ENCODE measurements around the gene HK1.
"Not testable (repeated sequence)": the region's sequence is repeated elsewhere in the genome, so short reads cannot be mapped to it uniquely, and the experiment has no call there.

Gene HK1

DNA sequence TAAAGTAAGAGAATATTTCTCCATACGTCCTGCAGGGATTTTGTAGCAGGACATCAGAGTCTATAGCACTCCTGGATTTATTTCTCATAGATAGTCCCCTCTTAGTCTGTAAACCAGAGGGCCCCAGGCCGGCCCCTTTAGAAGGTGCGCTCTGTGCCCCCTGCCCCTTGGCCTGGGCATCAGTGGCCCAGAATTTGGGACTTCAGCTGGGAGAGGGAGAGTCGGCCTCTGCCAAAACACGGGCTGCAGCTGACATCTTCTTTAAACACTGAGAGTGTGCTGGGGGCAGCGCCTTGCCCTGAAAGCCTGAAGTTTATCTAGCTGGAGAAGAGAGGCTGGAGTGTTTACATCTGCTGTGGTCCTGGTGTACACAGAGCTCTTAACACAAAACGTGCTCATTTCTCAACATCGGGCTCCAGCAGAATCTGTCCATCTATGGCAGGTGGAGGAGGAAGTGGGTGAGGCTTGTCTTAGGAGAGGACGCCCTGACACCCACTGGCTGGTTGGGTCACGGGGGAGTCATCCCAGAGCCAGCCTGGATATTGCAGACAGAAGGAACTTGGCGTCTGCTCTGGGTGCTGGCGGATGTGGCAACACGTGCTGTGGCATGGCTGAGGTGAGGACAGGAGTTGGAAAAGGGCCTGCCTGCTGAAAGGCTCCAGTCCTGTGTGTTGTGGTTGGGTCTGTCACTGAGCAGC lies 143.5 kb downstream of the HK1 start:
- DNase-seq (ENCODE audit: low spot score) = no peak

DNA sequence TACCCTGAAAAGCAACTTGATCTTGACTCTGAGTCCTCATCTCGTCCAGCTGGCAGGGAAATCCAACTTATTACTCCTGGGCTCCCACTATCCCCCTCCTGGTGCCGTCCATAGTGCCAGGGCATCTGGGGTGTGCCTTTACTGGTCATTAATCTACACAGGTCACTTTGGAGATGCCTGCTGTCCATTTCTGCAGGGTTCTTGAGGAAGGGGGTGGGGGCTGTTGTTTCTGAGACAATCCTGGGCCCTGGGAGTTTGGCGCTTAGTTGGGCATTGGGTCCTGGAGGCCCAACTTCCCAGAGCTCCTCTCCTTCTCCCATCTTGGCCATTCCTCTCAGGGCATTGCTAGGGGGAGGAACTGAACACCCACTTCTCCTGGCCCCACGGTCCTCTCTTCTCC lies 144.4 kb downstream of the HK1 start:
- DNase-seq (ENCODE audit: low spot score) = no peak

DNA sequence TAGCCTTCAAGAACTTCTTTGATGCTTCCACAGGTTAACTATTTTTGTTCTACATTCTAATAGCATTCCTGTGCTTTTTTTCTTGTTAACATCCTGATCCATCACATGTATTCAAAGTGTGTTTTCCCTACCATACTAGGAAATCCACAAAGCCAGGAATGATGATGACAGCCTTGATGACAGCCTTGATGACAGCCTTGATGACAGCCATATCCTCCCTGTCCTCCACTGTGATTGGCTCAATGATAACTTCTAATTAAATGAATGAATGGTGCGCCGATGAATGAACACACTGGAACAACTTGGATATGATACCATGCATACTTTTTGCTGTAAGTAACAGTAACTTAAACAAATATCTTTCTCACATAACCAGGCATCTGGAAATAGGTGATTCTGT lies 146.7 kb downstream of the HK1 start:
- DNase-seq (ENCODE audit: low spot score) = no peak

DNA sequence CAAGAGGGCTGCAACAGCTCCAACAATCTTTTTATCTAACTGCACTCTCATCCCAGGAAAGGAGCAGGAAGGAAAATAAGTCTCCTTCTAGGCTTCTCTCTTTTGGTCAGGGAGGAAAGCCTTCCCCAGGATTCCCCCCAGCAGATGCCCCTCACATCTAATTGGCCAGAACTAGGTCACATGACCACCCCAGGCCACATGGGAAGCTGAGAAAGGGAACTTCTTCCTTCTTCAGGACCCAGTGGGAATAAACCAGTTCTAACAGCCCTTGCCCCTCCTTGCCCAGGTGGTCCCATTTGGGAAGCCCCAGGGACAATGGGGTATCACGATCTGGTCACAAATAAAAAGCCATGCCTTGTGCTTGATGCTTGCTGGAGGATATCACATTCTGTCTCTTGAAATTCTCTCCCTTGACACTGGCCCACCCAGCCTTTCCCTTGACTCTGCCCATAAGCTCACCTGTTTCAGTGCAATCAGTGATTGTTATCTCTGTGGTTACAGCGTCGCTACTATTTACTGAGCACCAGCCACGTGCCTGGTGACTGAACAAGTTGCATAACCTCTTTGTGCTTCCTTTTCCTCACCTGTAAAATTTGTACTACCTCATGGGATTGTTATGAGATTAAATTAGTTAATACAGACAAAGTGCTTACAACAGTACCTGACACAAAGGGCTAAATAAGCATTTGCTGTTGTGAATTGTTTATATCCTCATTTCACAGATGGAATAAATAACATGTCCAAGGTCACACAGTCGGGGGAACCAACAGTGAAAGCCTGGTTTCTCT lies 147.4 kb downstream of the HK1 start:
- no peak for DNase-seq (ENCODE audit: low spot score)

DNA sequence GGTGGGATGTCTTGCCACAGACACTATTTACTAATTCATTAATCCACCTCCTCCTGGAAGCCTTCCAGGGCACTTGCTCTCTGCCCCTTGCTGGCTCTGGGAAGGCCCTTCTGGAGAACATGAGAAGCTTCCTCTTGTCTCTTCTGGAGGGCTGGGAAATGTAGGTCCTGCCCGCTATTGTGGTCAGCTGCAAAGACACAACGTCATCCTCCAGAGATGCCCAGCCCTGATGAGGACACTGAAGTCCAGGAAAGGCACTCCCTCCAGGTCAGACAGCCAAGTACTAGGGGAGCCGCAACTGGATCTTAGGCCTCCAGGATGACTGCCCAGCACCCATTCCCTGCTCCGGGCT lies 148.1 kb downstream of the HK1 start:
- no peak for DNase-seq (ENCODE audit: low spot score)

DNA sequence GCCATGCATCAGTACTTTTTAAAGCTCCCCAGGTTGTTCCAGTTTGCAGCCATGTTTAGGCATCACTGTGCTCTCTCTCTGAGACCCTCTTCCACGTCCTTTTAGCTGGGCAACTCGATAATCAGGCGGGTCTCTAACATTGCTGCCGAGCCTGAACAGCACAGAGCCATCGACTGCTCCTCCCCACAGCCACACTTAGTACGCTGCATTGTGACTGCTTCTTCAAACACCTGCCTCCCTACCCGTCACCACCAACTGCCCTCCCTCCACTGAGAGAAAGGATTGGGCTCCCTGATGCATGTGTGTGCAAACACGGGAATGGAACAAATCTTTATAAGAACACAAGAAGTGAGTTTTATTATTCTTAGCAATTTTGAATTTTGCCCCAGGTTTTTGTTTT lies 149.9 kb downstream of the HK1 start:
- no peak for DNase-seq (ENCODE audit: low spot score)

DNA sequence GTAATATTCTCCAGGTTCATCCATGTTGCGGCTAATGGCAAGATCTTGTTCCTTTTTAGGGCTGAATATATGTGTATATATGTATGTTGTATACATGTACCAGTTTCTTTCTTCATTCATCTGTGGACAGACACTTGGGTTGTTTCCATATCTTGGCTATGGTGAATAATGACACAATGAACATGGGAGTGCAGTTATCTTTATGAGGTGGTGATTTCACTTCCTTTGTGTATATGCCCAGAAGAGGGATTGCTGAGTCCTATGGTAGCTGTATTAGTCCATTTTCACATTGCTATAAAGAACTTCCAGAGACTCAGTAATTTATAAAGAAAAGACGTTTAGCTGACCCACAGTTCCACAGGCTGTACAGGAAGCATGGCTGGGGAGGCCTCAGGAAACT lies 155.9 kb downstream of the HK1 start:
- DNase-seq (ENCODE audit: low spot score) = no peak

DNA sequence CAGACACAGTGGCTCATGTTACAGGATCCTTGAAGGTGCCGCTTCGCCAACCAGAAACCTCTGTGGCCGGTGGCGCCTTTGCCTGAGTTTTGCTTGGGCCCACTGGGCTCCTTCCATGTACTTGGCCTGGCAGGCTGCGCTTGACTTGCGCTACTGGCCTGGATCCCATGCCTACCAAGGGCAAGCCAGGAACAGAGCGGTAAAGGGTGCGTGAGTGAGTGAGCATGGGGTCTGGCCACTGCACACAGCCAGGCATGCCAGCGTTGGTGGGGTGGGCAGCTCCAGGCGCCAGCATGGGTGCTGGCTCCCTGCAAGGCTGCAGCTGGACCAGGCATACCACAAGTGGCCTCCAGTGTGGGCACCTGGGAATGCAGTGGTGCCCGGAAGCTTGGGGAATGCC lies 156.6 kb downstream of the HK1 start:
- DNase-seq (ENCODE audit: low spot score) = no peak

DNA sequence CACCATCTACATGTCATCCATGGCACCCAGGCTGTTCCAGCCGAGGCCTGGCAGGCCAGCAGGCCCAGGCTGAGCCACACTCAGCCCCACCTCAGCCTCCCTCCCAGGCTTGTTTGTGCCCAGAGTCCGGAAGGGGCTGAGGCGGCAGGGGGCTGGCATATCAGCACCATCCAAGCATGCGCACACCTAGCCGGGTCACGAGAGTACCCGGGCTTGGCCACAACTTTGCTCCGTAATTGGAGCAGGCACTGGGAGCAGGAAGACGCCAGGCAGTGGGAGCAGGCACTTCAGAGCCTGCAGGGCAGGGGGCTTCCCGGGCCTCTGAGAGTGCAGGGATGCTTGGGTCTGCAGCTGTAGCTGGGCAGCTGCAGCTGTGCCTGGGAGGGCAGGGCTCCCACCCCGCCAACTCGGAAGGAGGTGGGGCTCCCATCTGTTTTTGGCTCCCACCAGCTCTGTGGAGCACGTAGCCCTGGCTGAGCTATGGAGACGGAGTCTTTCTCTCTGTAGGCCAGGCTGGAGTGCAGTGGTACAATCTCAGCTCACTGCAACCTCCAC lies 157.7 kb downstream of the HK1 start:
- no peak for DNase-seq (ENCODE audit: low spot score)

DNA sequence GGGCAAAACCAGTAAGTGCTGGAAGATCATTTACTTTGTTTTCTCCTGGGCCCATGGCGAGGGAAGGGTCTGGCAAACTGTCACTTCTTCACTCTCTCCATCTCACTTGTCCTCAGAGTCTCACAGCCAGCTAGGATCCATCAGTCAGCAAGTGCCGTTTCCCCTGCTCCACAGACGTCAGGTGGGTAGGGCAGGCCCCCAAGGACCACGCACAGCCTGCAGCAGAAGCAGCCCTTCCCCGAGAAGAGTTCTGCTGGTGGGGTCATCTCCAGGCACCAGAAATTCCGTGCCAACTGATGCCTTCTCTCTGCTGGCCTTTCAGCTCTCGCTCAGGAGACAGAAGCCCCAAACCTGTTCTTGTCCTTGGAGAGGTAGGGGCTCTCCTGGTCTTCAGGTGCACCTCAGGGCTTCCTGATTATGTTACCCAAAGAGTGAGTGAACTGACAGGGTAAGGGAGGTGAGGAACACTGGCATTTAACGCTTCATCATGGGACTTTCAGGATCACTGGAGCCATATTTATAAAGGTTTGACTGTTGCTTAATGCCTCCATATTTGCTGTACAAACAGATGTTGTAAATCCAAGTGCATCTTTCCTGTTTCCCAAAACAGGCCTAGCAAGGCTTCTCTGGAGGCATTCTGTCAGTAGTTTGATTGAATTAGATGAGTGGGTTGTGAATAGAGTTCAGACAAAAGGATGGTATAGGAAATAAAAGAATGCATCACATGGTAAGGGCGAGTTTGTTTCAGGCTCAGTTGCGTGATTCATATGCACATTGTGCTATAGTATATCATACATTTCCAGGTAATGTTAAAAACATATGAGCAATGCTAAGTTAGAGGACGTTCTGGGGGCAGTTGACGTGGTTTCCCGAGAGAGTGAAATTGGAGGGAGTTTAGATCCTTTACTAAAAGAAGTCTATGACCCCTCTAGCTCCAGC lies 159.3 kb downstream of the HK1 start:
- no peak for DNase-seq (ENCODE audit: low spot score)

DNA sequence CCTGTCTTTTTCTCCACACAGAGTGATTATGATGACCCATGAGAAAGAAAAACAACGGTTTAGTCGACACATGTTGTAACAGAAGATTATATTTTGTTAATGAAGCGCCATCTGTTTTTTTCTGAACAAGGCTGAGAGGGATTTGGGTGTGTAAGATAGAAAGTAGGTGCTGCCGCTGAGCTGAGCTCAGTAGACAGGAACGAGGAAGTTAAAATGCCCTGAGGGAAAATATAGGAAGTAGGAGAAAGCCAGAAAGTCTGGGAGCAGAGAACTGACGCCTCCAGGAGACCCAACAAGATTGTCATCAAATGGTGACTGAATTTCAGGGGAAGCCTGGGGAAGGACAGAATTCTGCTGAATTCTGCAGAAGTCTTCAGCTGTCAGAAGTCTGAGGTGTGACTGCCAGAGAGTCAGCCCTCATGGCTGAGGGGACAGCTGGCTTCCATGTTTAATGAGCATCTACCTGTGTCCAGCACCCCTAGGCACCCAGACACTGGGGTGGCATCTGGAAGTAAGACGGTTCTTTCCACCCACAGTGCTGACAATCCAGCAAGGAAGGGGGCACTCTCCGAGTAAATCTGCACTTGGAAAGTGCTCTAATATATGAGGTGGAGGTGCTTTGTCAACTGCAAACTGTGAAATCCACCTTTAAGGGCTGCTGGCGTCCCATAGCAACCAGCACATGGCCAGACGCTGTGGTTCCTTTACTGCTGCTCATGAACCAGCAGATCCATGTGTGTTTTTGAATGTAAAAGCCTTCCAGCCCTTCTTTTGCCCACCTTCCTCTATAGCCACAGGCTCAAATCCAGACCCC lies 160.4 kb downstream of the HK1 start:
- DNase-seq (ENCODE audit: low spot score) = no peak

DNA sequence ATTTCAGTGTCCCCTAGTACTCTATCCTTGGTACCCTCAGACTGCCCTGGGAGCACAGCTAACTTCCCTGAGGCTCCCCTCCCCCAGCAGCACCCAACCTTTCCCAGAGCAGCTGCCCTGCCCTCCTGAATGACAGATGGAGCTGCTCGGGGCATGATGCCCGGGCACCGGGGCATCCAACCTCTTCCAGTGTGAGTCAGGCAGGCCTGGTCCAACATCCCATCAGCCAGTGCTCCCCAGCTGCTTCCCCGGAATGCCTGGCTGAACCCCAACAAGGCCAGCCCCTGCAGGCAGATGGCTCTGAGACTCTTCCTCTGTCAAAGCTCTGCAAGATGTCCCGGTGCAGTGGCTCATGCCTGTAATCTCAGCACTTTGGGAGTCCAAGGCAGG lies 161.0 kb downstream of the HK1 start:
- no peak for DNase-seq (ENCODE audit: low spot score)

DNA sequence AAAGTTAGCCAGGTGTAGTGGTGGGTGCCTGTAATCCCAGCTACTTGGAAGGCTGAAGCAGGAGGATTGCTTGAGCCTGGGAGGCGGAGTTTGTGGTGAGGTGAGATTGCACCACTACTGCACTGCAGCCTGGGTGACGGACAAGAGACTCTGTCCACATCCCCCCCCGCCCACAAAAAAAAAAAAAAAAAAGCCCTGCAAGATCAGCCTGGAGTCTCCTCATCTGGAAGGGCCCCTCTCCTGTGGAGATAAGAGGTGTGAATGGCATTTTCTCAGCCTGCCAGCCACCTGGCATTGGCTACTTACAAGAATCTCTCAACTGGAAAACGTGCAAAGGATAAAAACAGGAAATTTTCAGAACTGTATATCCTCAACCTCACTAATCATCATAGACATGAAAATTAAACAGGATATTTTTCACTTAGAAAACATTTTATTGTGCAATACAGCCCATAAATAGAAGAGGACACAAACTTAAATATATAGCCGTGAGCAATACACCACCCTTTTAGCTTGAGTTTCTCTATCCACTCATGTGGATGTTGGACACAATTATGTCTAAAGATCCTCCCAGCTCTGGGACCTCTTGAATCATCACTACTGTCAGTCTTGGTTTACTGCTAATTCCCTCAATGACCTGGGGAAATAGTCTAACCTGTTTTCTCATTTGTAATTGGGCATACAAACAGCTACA lies 161.7 kb downstream of the HK1 start:
- DNase-seq (ENCODE audit: low spot score) = no peak

DNA sequence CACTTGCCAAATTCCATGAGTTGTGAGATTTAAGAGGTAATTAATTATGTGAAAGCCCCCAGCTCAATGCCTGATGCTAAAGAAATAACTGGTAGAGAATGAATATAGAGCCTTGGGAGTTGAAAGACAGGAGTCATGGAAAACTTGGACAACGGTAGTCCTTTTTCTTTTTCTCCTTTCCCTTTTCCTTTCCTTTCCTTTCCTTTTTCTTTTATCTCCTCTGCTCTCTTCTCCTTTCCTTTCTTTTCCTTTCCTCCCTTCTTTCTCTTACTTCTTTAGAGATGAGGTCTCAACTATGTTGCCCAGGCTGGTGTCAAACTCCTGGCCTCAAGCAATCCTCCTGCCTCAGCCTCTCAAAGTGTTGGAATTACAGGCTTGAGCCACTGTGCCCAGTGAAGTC lies 165.1 kb downstream of the HK1 start:
- no peak for DNase-seq (ENCODE audit: low spot score)

DNA sequence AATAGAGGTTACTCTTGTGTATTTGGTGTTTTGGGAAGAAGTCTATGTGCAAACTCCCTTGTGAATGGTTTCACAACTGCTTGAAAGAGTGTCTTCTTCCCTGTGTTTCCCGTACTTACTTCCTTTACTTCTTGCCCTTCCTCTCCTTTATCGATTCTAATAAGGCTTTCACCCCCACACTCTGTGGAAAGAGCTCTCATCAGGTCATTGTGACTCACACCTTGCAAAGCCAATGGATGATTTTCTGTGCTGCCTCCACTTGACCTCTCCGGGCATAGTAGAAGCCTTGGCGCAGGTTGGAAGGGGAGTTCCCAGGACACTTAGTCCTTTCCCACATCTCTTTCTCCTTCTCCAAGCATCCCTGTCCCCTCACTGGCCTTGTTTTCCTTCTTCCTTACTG lies 166.7 kb downstream of the HK1 start:
- no peak for DNase-seq (ENCODE audit: low spot score)

DNA sequence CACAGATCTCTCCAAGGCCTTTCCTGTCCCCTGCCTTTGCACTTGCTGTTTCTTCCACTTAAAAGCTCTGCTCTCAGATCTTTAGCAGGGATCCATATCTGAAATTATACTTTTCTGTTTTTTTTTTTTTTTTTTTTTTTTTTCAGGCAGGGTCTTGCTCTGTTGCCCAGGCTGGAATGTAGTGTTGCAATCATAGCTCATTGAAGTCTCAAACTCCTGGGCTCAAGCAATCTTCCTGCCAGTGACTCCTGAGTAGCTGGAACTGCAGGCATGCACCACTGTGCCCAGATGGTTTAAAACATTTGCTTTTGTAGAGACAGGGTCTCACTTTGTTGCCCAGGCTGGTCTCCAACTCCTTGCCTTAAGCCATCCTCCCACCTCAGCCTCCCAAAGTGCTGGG lies 167.9 kb downstream of the HK1 start:
- DNase-seq (ENCODE audit: low spot score) = no peak

DNA sequence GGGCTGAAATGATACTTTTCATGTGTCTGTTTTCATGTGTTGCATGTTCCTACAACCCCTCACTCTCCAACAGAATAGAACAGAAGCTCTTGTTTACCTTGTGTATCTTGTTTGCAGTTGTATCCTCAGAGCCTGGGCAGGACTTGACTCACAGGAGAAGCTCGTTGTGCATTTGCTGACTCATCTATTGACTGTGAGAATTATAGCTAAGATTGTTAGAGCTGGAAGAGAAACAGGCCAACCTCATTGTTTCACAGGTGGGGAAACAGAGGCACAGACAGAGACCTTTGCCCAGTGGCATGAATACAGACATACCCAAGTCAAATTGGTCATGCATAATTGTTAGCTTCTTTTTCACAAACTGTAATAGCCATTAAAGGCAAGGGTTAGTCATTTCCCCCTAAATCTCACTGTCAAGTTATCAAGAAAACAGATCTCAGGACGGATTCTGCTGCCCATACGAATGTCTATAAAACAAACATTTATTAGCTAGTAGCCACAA lies 168.4 kb downstream of the HK1 start:
- DNase-seq (ENCODE audit: low spot score) = peak; percentile 63

DNA sequence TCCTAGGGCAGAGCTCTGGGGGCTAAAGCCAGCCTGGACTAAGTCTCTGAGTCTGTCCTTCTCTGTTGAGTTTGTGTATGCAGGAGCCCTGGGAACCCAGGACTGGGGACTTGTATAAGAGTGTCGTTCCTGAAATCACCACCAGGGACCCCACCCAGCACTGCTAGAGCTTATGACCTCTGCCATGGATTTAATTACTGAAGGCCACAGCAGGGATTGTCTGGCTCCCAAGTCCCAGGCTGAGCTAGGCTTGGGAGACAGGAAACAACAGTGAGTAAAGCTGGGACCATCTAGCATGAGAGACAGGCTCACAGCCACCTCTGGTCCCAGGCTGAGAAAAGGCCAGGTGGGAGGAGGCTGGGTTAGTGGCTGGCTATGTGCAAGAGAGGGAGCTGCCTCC lies 171.5 kb downstream of the HK1 start:
- peak; percentile 43 for DNase-seq (ENCODE audit: low spot score)

DNA sequence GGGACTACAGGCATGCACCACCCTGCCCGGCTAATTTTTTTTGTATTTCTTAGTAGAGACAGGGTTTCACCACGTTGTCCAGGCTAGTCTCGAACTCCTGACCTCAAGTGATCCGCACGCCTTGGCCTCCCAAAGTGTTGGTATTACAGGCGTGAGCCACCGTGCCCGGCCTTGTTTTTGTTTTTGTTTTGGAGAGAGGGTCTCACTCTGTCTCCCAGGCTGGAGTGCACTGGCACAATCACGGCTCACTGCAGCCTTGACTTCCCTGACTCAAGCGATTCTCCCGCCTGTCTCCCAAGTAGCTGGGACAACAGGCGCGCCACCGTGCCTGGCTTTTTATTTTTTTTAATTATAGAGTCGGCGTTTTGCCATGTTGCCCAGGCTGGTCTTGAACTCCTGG lies 172.1 kb downstream of the HK1 start:
- not testable (repeated sequence) for DNase-seq (ENCODE audit: low spot score)

DNA sequence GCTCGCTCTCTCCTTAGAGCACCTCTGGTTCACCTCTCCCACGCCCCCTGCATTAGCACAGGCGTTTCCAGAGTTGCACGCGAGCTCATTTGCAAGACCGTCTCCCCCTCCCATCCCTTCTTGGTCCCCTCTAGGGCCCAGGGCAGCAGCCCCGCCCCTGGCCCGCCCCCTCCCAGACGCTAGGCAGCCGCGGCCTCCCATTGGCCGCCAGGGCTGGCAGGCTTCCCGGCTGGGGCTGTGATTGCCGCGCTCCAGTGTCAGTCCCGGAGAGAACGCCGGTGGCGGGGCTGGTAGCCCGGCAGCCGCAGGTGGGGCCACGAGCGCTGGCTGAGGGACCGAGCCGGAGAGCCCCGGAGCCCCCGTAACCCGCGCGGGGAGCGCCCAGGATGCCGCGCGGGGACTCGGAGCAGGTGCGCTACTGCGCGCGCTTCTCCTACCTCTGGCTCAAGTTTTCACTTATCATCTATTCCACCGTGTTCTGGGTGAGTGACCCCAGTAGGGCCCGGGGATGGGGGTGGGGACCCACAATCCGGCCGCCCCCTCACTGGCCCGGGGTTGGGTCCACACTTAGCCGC lies 173.0 kb downstream of the HK1 start, which contains the start of gene TSPAN15:
TSPAN15 (plus strand) TSS at position 257 of the 575 bp plus-strand sequence; CDS start at position 387, 130 bp downstream.
- peak; percentile 82 for DNase-seq (ENCODE audit: low spot score)
